Ectodermal cell (in vitro differentiated cells): ENCODE data around the gene RAB3IP.

Experiments
- H3K27ac ChIP-seq: 2 replicates; pipeline ENCODE4 v1.7.0; 2013; ENCODE audit warnings: mild to moderate bottlenecking, low read depth, low read length; ENCODE audit not compliant: insufficient read depth, poor library complexity, severe bottlenecking
- H3K27me3 ChIP-seq: 2 replicates; pipeline ENCODE4 v1.7.0; 2013; ENCODE audit warnings: mild to moderate bottlenecking, low read length; ENCODE audit not compliant: insufficient read depth, control insufficient read depth, poor library complexity, severe bottlenecking
- H3K36me3 ChIP-seq: one replicate; pipeline ENCODE4 v1.7.0; 2013; ENCODE audit warnings: low read length; ENCODE audit not compliant: control insufficient read depth, insufficient read depth
- H3K4me1 ChIP-seq: one replicate; pipeline ENCODE4 v1.7.0; 2013; ENCODE audit warnings: low read length; ENCODE audit not compliant: control insufficient read depth, insufficient read depth
- H3K4me3 ChIP-seq: 2 replicates; pipeline ENCODE4 v1.7.0; 2013; ENCODE audit warnings: low read depth, low read length, control low read depth; ENCODE audit not compliant: insufficient read depth
- H3K9me3 ChIP-seq: 2 replicates; pipeline ENCODE4 v1.7.0; 2013; ENCODE audit warnings: mild to moderate bottlenecking, low read length, moderate library complexity; ENCODE audit not compliant: control insufficient read depth
- WGBS, 2 experiments: methylation state at CpG; one replicate each; pipeline ENCODE4 v1.1.7; 2013; ENCODE audit warnings: missing lambda C conversion rate in 2 of 2; 5-methylcytosine and 5-hydroxymethylcytosine counted together

Gene RAB3IP

DNA sequence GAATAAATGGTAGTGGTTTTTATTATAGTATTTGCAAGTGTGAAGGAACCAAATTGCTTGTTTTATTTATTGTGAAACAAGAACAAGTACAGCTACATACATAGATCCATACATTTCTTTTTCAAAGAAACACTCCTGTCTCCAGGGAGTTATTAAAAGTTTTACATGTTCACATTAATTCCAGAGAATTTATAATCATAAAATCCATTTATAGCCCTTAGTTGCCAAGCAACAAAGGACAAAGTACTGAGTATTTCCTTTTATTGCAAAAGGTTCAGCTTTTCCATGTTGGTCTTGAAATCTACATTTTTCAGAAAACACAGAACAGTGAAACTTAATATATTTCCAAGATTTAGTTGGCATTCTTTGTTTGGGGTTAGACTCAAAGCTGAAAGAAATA is 95.9 kb downstream of the RAB3IP start:
- Histone ChIP-seq H3K27ac (no peak overlapping the region), H3K4me3 (no peak overlapping the region), H3K4me1 (no peaks in the 10 kb centered on the region), H3K9me3 (no peaks in the 10 kb centered on the region), H3K36me3 (no peaks in the 10 kb centered on the region), H3K27me3 (no peaks in the 10 kb centered on the region)

DNA sequence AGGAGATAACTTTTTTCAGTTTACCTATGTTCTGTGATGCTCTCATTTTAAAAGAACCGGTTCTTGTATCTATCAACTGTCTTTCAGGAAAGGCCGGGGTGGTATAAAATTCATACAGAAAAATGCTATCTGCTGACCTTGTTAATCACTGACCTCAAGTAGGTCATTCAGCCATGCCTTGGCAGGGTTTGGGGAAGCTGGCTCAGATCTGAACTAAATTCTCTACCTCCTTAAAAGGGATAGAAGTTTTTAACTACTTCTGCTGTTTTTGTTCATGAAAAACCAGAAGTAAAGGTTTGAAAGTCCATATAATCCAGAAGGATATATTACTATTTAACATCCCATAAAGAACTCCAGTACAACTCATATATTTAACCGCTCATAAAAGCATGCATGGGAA is 96.4 kb downstream of the RAB3IP start:
- Histone ChIP-seq H3K27me3 (no peaks in the 10 kb centered on the region), H3K27ac (no peak overlapping the region), H3K4me1 (no peaks in the 10 kb centered on the region), H3K9me3 (no peaks in the 10 kb centered on the region), H3K4me3 (no peak overlapping the region), H3K36me3 (no peaks in the 10 kb centered on the region)
- WGBS, 2 experiments, result 93 to 100% methylated on average over 2 to 3 of the region's 3 CpGs

DNA sequence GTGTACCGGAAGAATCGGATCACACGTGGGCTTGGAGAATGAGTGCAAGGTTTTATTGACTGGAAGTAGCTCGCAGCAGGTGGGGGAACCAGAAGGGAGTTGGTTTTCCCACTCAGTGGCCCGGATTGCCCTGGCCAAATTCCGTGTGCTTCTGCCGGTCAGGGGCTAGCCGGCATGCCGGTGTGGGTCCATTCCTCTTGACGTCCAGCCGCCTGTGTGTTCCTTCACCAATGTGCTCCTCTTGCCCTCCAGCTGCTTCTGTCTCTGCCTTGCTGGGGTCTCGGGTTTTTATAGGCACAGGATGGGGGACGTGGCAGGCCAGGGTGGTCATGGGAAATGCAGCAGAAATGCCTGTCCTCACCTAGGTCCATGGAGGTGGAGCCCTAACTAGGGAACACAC is 97.4 kb downstream of the RAB3IP start:
- no peak overlapping the region for H3K4me3 ChIP-seq
- H3K4me1 ChIP-seq, result no peaks in the 10 kb centered on the region
- no peaks in the 10 kb centered on the region for H3K9me3 ChIP-seq
- H3K36me3 ChIP-seq, result no peaks in the 10 kb centered on the region
- no peak overlapping the region for H3K27ac ChIP-seq
- 95 to 96% methylated on average over 13 of the region's 13 CpGs for WGBS, 2 experiments
- H3K27me3 ChIP-seq, result no peaks in the 10 kb centered on the region

DNA sequence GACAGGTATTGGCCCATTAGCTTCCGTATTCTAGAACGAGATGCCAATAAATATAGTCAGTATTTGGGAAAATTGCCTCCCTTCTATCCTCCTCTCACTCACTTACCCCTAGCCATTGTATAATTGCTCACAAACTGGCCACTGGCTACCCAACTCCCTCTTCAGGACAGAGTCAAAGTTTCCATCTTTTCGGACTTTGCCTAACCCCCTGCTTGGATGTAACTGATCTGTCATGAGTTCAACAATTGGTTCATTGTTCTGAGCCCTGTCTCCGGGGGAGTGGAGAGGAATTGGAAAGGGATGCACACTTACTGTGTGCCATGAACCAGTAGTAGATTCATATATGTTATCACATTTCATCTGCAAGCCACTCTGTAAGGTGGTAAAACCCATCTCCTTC is 98.5 kb downstream of the RAB3IP start:
- no peaks in the 10 kb centered on the region for H3K27me3 ChIP-seq
- H3K27ac ChIP-seq, result no peak overlapping the region
- no peaks in the 10 kb centered on the region for H3K36me3 ChIP-seq
- H3K4me1 ChIP-seq, result no peaks in the 10 kb centered on the region
- WGBS, 2 experiments, result 87 to 88% methylated on average over 4 of the region's 4 CpGs
- no peak overlapping the region for H3K4me3 ChIP-seq
- no peaks in the 10 kb centered on the region for H3K9me3 ChIP-seq

DNA sequence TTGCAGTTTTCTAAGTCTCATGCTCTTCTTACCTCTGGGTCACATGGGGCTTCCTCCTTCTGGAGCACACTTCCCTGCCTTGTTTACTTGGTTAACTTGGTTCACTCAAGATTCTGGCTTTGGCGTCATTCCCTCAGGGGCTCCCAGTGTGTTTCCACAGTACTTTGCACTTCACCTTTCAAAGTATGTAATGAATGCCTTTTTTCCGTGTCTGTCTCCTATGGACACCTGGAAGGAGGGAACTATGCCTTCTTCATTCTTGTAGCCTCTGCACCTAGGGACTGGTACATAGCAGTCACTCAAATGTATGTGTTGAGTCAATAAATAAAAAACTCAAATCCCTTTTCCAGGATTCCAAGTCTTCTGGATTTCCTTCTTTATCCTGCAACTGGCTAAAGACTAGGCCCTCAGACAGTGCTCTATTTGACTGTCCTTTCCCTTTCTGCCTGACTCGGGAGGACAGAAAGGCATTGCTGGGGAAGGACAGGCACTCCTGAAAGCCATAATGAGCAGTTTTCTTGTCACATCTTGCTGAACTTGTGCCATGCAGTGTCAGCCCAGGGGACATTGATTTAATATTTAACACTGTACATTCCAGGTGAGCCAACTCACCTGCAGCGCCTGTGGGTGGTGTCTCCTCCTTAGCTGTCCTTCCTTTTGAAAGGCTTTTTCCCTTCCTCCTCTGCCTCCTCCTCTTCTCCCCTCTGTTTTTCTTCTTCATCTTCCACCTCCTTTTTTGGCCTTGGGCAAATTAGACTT is 99.2 kb downstream of the RAB3IP start:
- Histone ChIP-seq H3K27me3 (no peaks in the 10 kb centered on the region), H3K4me1 (no peaks in the 10 kb centered on the region), H3K9me3 (no peaks in the 10 kb centered on the region), H3K27ac (no peak overlapping the region), H3K36me3 (no peaks in the 10 kb centered on the region), H3K4me3 (no peak overlapping the region)
- 88 to 90% methylated on average over 4 of the region's 4 CpGs for WGBS, 2 experiments

DNA sequence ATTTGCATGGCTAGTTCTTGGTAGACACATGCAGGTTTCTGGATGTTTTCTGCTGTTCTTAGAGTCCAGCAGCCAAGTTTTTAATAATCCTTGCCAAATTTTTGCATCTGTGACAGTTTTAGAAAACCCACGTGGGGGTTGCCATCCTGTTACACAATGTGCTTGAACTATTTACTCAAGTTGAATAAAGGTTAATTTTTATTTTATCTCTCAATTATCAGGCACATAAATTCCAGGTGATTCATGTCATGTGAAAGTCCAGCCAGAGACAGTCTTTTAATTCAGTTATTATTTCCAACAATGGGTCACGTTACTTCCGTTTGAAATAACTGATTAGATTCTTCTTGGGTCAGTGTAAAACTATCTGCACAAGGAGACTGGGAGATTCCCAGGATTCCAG is 102.1 kb downstream of the RAB3IP start:
- Histone ChIP-seq H3K27ac (no peak overlapping the region), H3K4me1 (no peaks in the 10 kb centered on the region), H3K36me3 (no peaks in the 10 kb centered on the region), H3K9me3 (no peaks in the 10 kb centered on the region), H3K4me3 (no peak overlapping the region), H3K27me3 (no peaks in the 10 kb centered on the region)
- 84 to 89% methylated on average over 3 of the region's 3 CpGs for WGBS, 2 experiments

DNA sequence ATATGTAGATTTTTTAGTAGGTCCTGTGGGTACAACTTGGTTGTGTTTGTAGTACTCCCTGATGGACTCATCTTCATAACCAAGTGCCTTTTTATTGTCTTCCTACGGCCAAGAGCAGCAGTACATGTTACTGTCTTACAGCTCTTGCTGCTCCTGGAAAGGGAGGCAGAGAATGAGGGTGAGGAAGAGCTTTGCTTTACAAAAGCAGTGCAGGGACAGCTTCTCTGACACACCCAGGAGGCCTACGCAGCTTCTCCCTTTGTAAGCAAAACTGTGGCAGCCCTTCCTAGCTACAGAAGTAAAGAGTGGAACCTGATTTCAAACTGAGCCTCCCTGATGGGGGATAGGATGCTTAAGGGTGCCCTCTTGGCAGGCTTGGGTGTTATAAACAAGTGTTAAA is 104.9 kb downstream of the RAB3IP start:
- WGBS, 2 experiments, result 65 to 73% methylated on average over 2 of the region's 2 CpGs

DNA sequence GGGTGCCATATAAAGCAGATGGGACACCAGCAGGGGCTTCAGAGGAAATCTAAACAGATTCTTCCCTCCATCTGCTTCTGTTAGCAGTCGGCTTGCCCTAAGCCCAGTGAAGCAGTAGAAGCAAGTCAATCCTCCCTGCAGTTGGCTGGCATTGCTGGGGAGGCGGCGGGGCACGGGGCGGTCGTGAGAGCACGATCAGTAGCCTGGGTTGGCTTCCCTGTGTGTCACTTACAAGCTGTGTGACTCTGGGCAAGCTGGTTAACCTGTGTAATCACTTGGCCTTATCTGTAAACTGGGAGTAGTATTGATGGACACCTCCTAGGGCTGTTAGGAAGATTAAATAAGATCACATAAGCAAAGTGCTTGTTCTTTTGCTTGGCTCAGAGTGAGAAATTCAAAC is 105.8 kb downstream of the RAB3IP start:
- Histone ChIP-seq H3K4me3 (no peak overlapping the region), H3K9me3 (no peaks in the 10 kb centered on the region), H3K27ac (no peak overlapping the region), H3K36me3 (no peaks in the 10 kb centered on the region), H3K27me3 (no peaks in the 10 kb centered on the region), H3K4me1 (no peaks in the 10 kb centered on the region)
- 94 to 96% methylated on average over 7 of the region's 7 CpGs for WGBS, 2 experiments

More for the DNA sequence above, 104.9 kb downstream of the RAB3IP start:
- Histone ChIP-seq H3K9me3 (no peaks in the 10 kb centered on the region), H3K36me3 (no peaks in the 10 kb centered on the region), H3K4me1 (no peaks in the 10 kb centered on the region), H3K4me3 (no peak overlapping the region), H3K27ac (no peak overlapping the region), H3K27me3 (no peaks in the 10 kb centered on the region)

DNA sequence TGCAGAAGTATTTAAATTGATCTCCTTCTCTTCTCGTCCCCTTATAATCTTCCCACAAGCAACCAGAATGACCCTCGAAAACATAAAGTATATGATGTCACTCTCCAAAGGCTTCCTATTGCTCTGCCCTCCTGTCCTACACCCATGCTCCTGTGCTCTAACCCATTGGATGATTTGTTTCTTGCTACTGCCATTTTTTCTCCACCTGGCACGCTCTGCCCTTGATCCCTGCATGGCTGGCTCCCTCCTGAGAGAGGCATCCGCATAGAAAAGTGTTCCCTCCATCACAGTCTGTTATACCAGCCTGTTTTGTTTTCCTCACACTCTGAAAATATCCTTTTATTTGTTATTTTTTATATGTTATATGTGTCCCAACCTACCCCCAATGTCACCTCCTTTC is 106.2 kb downstream of the RAB3IP start:
- H3K27me3 ChIP-seq, result no peaks in the 10 kb centered on the region

DNA sequence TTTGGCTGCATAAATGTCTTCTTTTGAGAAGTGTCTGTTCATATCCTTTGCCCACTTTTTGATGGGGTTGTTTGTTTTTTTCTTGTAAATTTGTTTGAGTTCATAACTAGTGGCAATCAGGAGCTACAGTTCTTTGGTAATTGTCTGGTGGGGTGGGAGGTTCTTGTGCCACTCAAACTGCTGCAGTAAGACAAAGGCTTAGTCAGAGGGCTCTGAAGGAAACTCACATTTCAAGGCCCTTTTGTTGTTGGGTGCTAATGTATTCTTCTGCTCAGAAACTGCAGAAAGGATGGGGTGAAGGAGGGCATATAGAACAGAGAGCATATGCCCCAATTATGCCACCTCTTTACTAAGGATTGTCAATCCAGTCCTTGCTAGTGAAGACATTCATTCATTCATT is 108.3 kb downstream of the RAB3IP start:
- Histone ChIP-seq H3K27ac (no peak overlapping the region), H3K4me1 (no peaks in the 10 kb centered on the region), H3K4me3 (no peak overlapping the region), H3K9me3 (no peaks in the 10 kb centered on the region), H3K36me3 (no peaks in the 10 kb centered on the region), H3K27me3 (no peaks in the 10 kb centered on the region)

More for the DNA sequence above, 106.2 kb downstream of the RAB3IP start:
- Histone ChIP-seq H3K36me3 (no peaks in the 10 kb centered on the region), H3K4me3 (no peak overlapping the region), H3K4me1 (no peaks in the 10 kb centered on the region), H3K9me3 (no peaks in the 10 kb centered on the region), H3K27ac (no peak overlapping the region)
- WGBS, 2 experiments, result 92 to 93% methylated on average over 4 of the region's 4 CpGs

DNA sequence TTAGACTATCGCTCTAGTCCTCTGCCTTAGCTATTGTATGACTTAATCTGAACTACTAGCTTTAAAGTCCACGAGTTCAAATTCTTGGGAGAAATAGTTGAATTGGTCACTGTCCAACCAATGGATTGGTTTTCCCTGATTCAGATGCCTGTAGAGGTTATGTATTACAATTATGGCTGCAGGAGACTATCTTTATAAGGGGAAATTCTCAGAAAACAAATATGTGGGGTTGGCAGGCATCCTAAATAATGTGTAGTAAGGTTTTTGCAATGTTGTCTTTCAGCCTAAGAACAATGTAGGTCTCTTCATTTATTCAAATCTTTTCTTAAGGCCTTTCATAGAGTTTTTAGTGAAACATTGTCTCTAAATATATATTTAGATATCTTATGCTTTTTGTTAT is 113.3 kb downstream of the RAB3IP start:
- no peaks in the 10 kb centered on the region for H3K4me1 ChIP-seq
- no peaks in the 10 kb centered on the region for H3K27me3 ChIP-seq
- no peak overlapping the region for H3K27ac ChIP-seq
- WGBS, 2 experiments, result 98 to 99% methylated on average over 2 of the region's 2 CpGs
- H3K36me3 ChIP-seq, result no peaks in the 10 kb centered on the region
- no peak overlapping the region for H3K4me3 ChIP-seq
- H3K9me3 ChIP-seq, result no peaks in the 10 kb centered on the region
